Measurements from ENCODE around the gene RAB1A. TPM values are rescaled to one million over a fixed set of nuclear protein-coding genes. Genes with fewer than 3 reads are reported as not detected.

The RAB1A gene
- total and polyA plus RNA-seq, 2 of the 13 experiments (the other 11 are each of a cell fraction or from before 2014, with no cell fraction given): 206 to 226 TPM

DNA sequence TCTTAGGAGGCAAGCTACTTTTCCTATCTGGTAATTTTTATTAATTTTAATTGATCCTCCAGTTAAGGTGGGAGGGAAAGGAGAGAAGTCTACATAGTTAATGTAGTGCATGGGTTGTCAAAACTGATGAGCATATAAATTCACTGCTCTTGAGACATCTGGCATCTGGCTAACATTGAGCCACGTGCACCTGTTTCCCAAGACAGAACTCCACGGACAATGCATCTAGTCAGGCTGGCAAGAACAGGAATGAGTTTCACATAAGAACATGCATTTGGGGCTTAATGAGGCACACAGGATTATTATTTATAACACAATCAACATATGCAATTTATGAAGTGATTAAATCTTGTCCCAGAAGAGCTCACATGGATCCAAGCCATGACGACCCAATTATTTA, 16.2 kb upstream of the RAB1A start:
- intact Hi-C loops (cut with micrococcal nuclease; ENCODE audit: unreplicated experiment): no loop called here
- TF ChIP-seq SP2 (CRISPR knock-in tag; IDR thresholded peaks at IDR 0.05): no peak
- TF ChIP-seq MXD3 (CRISPR knock-in tag; IDR thresholded peaks at IDR 0.05): no peak
- no peak for TF ChIP-seq PRDM4 (CRISPR knock-in tag; IDR thresholded peaks at IDR 0.05; ENCODE audit: borderline replicate concordance)
- TF ChIP-seq ZNF296 (CRISPR knock-in tag; conservative IDR thresholded peaks at IDR 0.05): no peak
- no peak for TF ChIP-seq NFYC (CRISPR knock-in tag; IDR thresholded peaks at IDR 0.05)
- no peak for TF ChIP-seq IKZF4 (CRISPR knock-in tag; IDR thresholded peaks at IDR 0.05; ENCODE audit: borderline replicate concordance, low read depth, not compliant biosample characterization)
- TF ChIP-seq ZNF207 (IDR thresholded peaks at IDR 0.05; ENCODE audit: borderline replicate concordance): no peak
- no peak for TF ChIP-seq SALL1 (CRISPR knock-in tag; IDR thresholded peaks at IDR 0.05)
- no peak for TF ChIP-seq AGO2 (optimal IDR thresholded peaks at IDR 0.05; ENCODE audit: low read depth, low read length)
- TF ChIP-seq SIN3A (IDR thresholded peaks at IDR 0.05; ENCODE audit: borderline replicate concordance, low read depth, low read length): no peak
- TF ChIP-seq ZXDC (CRISPR knock-in tag; IDR thresholded peaks at IDR 0.05): no peak
- no peak overlapping the region for H2AFZ ChIP-seq (ENCODE audit: low read length)
- ChIA-PET CTCF (ENCODE audit: low intra/inter-chr PET ratio, low total read pairs) (no interaction called here), POLR2A (no interaction called here)
- no peaks in the 10 kb centered on the region for H3K4me1 ChIP-seq (ENCODE audit: insufficient read depth, low read length)
- in situ Hi-C loops (cut with HindIII; ENCODE audit: extremely low pct_ligation_motif_present, low pct_unique_long_range_greater_than_20kb): no loop called here
- WGBS (ENCODE audit: low lambda C conversion rate): 24% methylated on average over 3 of the region's 3 CpGs
- H4K20me1 ChIP-seq (ENCODE audit: insufficient read depth, low read length): no peaks in the 10 kb centered on the region
- DNase-seq (ENCODE audit: low spot score) (no peak), ATAC-seq (no peak), FAIRE-seq (no peak)
- no peaks in the 10 kb centered on the region for H3K36me3 ChIP-seq (replicated peaks in 1 of 2; ENCODE audit: control insufficient read depth in 1 of 2, insufficient read depth in 2 of 2, low read length in 2 of 2)
- no peak overlapping the region for H3K9ac ChIP-seq (ENCODE audit: insufficient read depth, low read depth, low read length)
- no peak overlapping the region for H3K4me3 ChIP-seq (replicated peaks in 1 of 3; ENCODE audit: insufficient read depth in 1 of 3, low read depth in 2 of 3, low read length in 3 of 3)
- H3K27me3 ChIP-seq (ENCODE audit: control insufficient read depth in 1 of 2, insufficient read depth in 2 of 2, low read length in 2 of 2): peaks cover 0 to 5% of the 10 kb centered on the region in 2 experiments; a peak in 2 of 5 replicates
- H3K9me3 ChIP-seq (ENCODE audit: low read length): no peaks in the 10 kb centered on the region
- no TSS peak for BruUV-seq (replicated peaks)
- no peaks in the 10 kb centered on the region for H3K79me2 ChIP-seq (ENCODE audit: insufficient read depth, low read length)
- no peak overlapping the region for H3K4me2 ChIP-seq (ENCODE audit: low read depth, low read length)
- no peak overlapping the region for H3K27ac ChIP-seq (ENCODE audit: extremely low read length, insufficient read depth, low read length)
